ENCODE data around the gene HOXB8.

Gene HOXB8

GRCh38 chr17:48630009-48630924 lies 15.2 kb upstream of the HOXB8 start:
- H3K79me1 ChIP-seq (ENCODE audit: low read length), result no peaks in the 10 kb centered on the region
- H4K12ac ChIP-seq (ENCODE audit: low read depth, low read length), result no peak overlapping the region
- peaks cover 94% of the 10 kb centered on the region for H3K27me3 ChIP-seq (ENCODE audit: insufficient read depth, low read length)
- no peak overlapping the region for H4K91ac ChIP-seq (ENCODE audit: low read depth, low read length)
- H2BK12ac ChIP-seq (ENCODE audit: low read length), result no peak overlapping the region
- H3K4ac ChIP-seq (ENCODE audit: low read depth, low read length), result no peak overlapping the region
- H4K8ac ChIP-seq (ENCODE audit: low read depth, low read length), result no peak overlapping the region
- H3K4me3 ChIP-seq (ENCODE audit: low read depth, low read length), result no peak overlapping the region
- H3K4me1 ChIP-seq (ENCODE audit: control insufficient read depth in 1 of 2, insufficient read depth in 2 of 2, low read length in 2 of 2), result peaks cover 5 to 13% of the 10 kb centered on the region in 2 experiments
- no peak overlapping the region for H3K4me2 ChIP-seq (ENCODE audit: low read length)
- no CpG with 5 or more reads among the region's 15 CpGs for WGBS (ENCODE audit: extremely low coverage, insufficient coverage, insufficient read length)
- no peak overlapping the region for H3K14ac ChIP-seq (ENCODE audit: low read length)
- H3K79me2 ChIP-seq (ENCODE audit: control insufficient read depth, insufficient read depth, low read length, poor library complexity), result no peaks in the 10 kb centered on the region
- peaks cover 6% of the 10 kb centered on the region for H3K9me3 ChIP-seq (ENCODE audit: insufficient read depth, low read depth, low read length)
- H3K23ac ChIP-seq (ENCODE audit: low read length), result no peak overlapping the region
- H2AFZ ChIP-seq (ENCODE audit: insufficient read depth, low read length, poor library complexity), result no peak overlapping the region
- no peak overlapping the region for H3K27ac ChIP-seq (ENCODE audit: low read depth, low read length)
- no peak for DNase-seq
- H2BK5ac ChIP-seq (ENCODE audit: low read depth, low read length, poor library complexity), result no peak overlapping the region
- H3K9ac ChIP-seq (ENCODE audit: low read length), result no peak overlapping the region
- H3K36me3 ChIP-seq (ENCODE audit: control insufficient read depth in 1 of 2, insufficient read depth in 2 of 2, low read length in 2 of 2), result no peaks in the 10 kb centered on the region
- no peak overlapping the region for H3K18ac ChIP-seq (ENCODE audit: low read length)
- no peak overlapping the region for H2BK120ac ChIP-seq (ENCODE audit: insufficient read depth, low read length, poor library complexity)
- no peak overlapping the region for H2AK5ac ChIP-seq (ENCODE audit: low read length)

- H3K23ac ChIP-seq (ENCODE audit: low read length), result no peak overlapping the region
- no peaks in the 10 kb centered on the region for H3K79me2 ChIP-seq (ENCODE audit: control insufficient read depth, insufficient read depth, low read length, poor library complexity)
- H2BK12ac ChIP-seq (ENCODE audit: low read length), result no peak overlapping the region
- H3K9ac ChIP-seq (ENCODE audit: low read length), result no peak overlapping the region
- peaks cover 8 to 19% of the 10 kb centered on the region in 2 experiments for H3K4me1 ChIP-seq (ENCODE audit: control insufficient read depth in 1 of 2, insufficient read depth in 2 of 2, low read length in 2 of 2)
- peaks cover 94% of the 10 kb centered on the region for H3K27me3 ChIP-seq (ENCODE audit: insufficient read depth, low read length)
- no CpG with 5 or more reads among the region's 5 CpGs for WGBS (ENCODE audit: extremely low coverage, insufficient coverage, insufficient read length)
- no peaks in the 10 kb centered on the region for H3K36me3 ChIP-seq (ENCODE audit: control insufficient read depth in 1 of 2, insufficient read depth in 2 of 2, low read length in 2 of 2)
- H3K4me2 ChIP-seq (ENCODE audit: low read length), result no peak overlapping the region
- no peak overlapping the region for H4K91ac ChIP-seq (ENCODE audit: low read depth, low read length)
- H4K8ac ChIP-seq (ENCODE audit: low read depth, low read length), result no peak overlapping the region
- H3K79me1 ChIP-seq (ENCODE audit: low read length), result no peaks in the 10 kb centered on the region
- no peak overlapping the region for H3K27ac ChIP-seq (ENCODE audit: low read depth, low read length)
- H2BK120ac ChIP-seq (ENCODE audit: insufficient read depth, low read length, poor library complexity), result no peak overlapping the region
- H3K9me3 ChIP-seq (ENCODE audit: insufficient read depth, low read depth, low read length), result peaks cover 6% of the 10 kb centered on the region
- no peak overlapping the region for H2BK5ac ChIP-seq (ENCODE audit: low read depth, low read length, poor library complexity)
- no peak overlapping the region for H3K4ac ChIP-seq (ENCODE audit: low read depth, low read length)
- no peak overlapping the region for H2AFZ ChIP-seq (ENCODE audit: insufficient read depth, low read length, poor library complexity)
- H4K12ac ChIP-seq (ENCODE audit: low read depth, low read length), result no peak overlapping the region
- no peak overlapping the region for H3K18ac ChIP-seq (ENCODE audit: low read length)
- no peak overlapping the region for H3K14ac ChIP-seq (ENCODE audit: low read length)
- no peak for DNase-seq
- H2AK5ac ChIP-seq (ENCODE audit: low read length), result no peak overlapping the region
- H3K4me3 ChIP-seq (ENCODE audit: low read depth, low read length), result no peak overlapping the region
Measured at GRCh38 chr17:48629411-48629759, 14.3 kb upstream of the HOXB8 start.

GRCh38 chr17:48628649-48629410 lies 13.7 kb upstream of the HOXB8 start:
- peaks cover 8 to 19% of the 10 kb centered on the region in 2 experiments for H3K4me1 ChIP-seq (ENCODE audit: control insufficient read depth in 1 of 2, insufficient read depth in 2 of 2, low read length in 2 of 2)
- DNase-seq, result no peak
- no peak overlapping the region for H3K9ac ChIP-seq (ENCODE audit: low read length)
- no peak overlapping the region for H2BK5ac ChIP-seq (ENCODE audit: low read depth, low read length, poor library complexity)
- H2AFZ ChIP-seq (ENCODE audit: insufficient read depth, low read length, poor library complexity), result no peak overlapping the region
- no peak overlapping the region for H4K91ac ChIP-seq (ENCODE audit: low read depth, low read length)
- H3K36me3 ChIP-seq (ENCODE audit: control insufficient read depth in 1 of 2, insufficient read depth in 2 of 2, low read length in 2 of 2), result no peaks in the 10 kb centered on the region
- H3K79me2 ChIP-seq (ENCODE audit: control insufficient read depth, insufficient read depth, low read length, poor library complexity), result no peaks in the 10 kb centered on the region
- no peak overlapping the region for H2AK5ac ChIP-seq (ENCODE audit: low read length)
- no peak overlapping the region for H2BK120ac ChIP-seq (ENCODE audit: insufficient read depth, low read length, poor library complexity)
- H4K8ac ChIP-seq (ENCODE audit: low read depth, low read length), result no peak overlapping the region
- WGBS (ENCODE audit: extremely low coverage, insufficient coverage, insufficient read length), result no CpG with 5 or more reads among the region's 5 CpGs
- no peak overlapping the region for H3K23ac ChIP-seq (ENCODE audit: low read length)
- H2BK12ac ChIP-seq (ENCODE audit: low read length), result no peak overlapping the region
- no peak overlapping the region for H3K14ac ChIP-seq (ENCODE audit: low read length)
- H3K27me3 ChIP-seq (ENCODE audit: insufficient read depth, low read length), result peaks cover 94% of the 10 kb centered on the region
- no peak overlapping the region for H3K4me3 ChIP-seq (ENCODE audit: low read depth, low read length)
- H4K12ac ChIP-seq (ENCODE audit: low read depth, low read length), result no peak overlapping the region
- H3K18ac ChIP-seq (ENCODE audit: low read length), result no peak overlapping the region
- H3K4me2 ChIP-seq (ENCODE audit: low read length), result no peak overlapping the region
- no peaks in the 10 kb centered on the region for H3K79me1 ChIP-seq (ENCODE audit: low read length)
- no peak overlapping the region for H3K27ac ChIP-seq (ENCODE audit: low read depth, low read length)
- H3K9me3 ChIP-seq (ENCODE audit: insufficient read depth, low read depth, low read length), result peaks cover 6% of the 10 kb centered on the region
- no peak overlapping the region for H3K4ac ChIP-seq (ENCODE audit: low read depth, low read length)

- no peak overlapping the region for H3K23ac ChIP-seq (ENCODE audit: low read length)
- H3K4me3 ChIP-seq (ENCODE audit: low read depth, low read length), result no peak overlapping the region
- H3K9me3 ChIP-seq (ENCODE audit: insufficient read depth, low read depth, low read length), result peaks cover 7% of the 10 kb centered on the region
- no peak overlapping the region for H3K9ac ChIP-seq (ENCODE audit: low read length)
- H3K79me1 ChIP-seq (ENCODE audit: low read length), result no peaks in the 10 kb centered on the region
- H3K4me2 ChIP-seq (ENCODE audit: low read length), result no peak overlapping the region
- no peak overlapping the region for H4K91ac ChIP-seq (ENCODE audit: low read depth, low read length)
- H3K18ac ChIP-seq (ENCODE audit: low read length), result no peak overlapping the region
- no peak overlapping the region for H3K27ac ChIP-seq (ENCODE audit: low read depth, low read length)
- H2AK5ac ChIP-seq (ENCODE audit: low read length), result no peak overlapping the region
- H3K36me3 ChIP-seq (ENCODE audit: control insufficient read depth in 1 of 2, insufficient read depth in 2 of 2, low read length in 2 of 2), result no peaks in the 10 kb centered on the region
- H4K8ac ChIP-seq (ENCODE audit: low read depth, low read length), result no peak overlapping the region
- no peak overlapping the region for H2AFZ ChIP-seq (ENCODE audit: insufficient read depth, low read length, poor library complexity)
- H3K79me2 ChIP-seq (ENCODE audit: control insufficient read depth, insufficient read depth, low read length, poor library complexity), result no peaks in the 10 kb centered on the region
- peaks cover 8 to 16% of the 10 kb centered on the region in 2 experiments for H3K4me1 ChIP-seq (ENCODE audit: control insufficient read depth in 1 of 2, insufficient read depth in 2 of 2, low read length in 2 of 2)
- no peak overlapping the region for H4K12ac ChIP-seq (ENCODE audit: low read depth, low read length)
- H3K14ac ChIP-seq (ENCODE audit: low read length), result no peak overlapping the region
- WGBS (ENCODE audit: extremely low coverage, insufficient coverage, insufficient read length), result no CpG with 5 or more reads among the region's 27 CpGs
- no peak overlapping the region for H2BK120ac ChIP-seq (ENCODE audit: insufficient read depth, low read length, poor library complexity)
- H2BK12ac ChIP-seq (ENCODE audit: low read length), result no peak overlapping the region
- no peak for DNase-seq
- H3K4ac ChIP-seq (ENCODE audit: low read depth, low read length), result no peak overlapping the region
- no peak overlapping the region for H2BK5ac ChIP-seq (ENCODE audit: low read depth, low read length, poor library complexity)
- H3K27me3 ChIP-seq (ENCODE audit: insufficient read depth, low read length), result peaks cover 95% of the 10 kb centered on the region
Measured at GRCh38 chr17:48627623-48628521, 12.8 kb upstream of the HOXB8 start.

Data from trophoblast cell (in vitro differentiated cells and primary cell).